ENCODE results near the gene RSPH6A.

Gene RSPH6A

GRCh38 chr19:45798995-45799517 lies 16.1 kb downstream of the RSPH6A start:
- Histone ChIP-seq H3K36me3 (ENCODE audit: control insufficient read depth, insufficient read depth, low read length, severe bottlenecking) (no peaks in the 10 kb centered on the region), H3K9ac (ENCODE audit: low read length) (peak overlapping the region; percentile 1), H3K4me3 (ENCODE audit: low read length) (no peak overlapping the region), H3K4me1 (ENCODE audit: control insufficient read depth, insufficient read depth, low read length) (peaks cover 12% of the 10 kb centered on the region), H3K9me3 (ENCODE audit: control insufficient read depth, low read length) (no peaks in the 10 kb centered on the region), H3K27me3 (replicated peaks; ENCODE audit: control insufficient read depth, insufficient read depth, low read length) (no peaks in the 10 kb centered on the region)
- peak; percentile 92 for DNase-seq (ENCODE audit: low read depth)

GRCh38 chr19:45794627-45795026 lies 20.5 kb downstream of the RSPH6A start:
- Histone ChIP-seq H3K27me3 (replicated peaks; ENCODE audit: control insufficient read depth, insufficient read depth, low read length) (no peaks in the 10 kb centered on the region), H3K4me3 (ENCODE audit: low read length) (no peak overlapping the region), H3K9me3 (ENCODE audit: control insufficient read depth, low read length) (no peaks in the 10 kb centered on the region), H3K36me3 (ENCODE audit: control insufficient read depth, insufficient read depth, low read length, severe bottlenecking) (peaks cover 7% of the 10 kb centered on the region), H3K9ac (ENCODE audit: low read length) (no peak overlapping the region), H3K4me1 (ENCODE audit: control insufficient read depth, insufficient read depth, low read length) (peaks cover 17% of the 10 kb centered on the region)
- DNase-seq (ENCODE audit: low read depth): no peak

- Histone ChIP-seq H3K36me3 (ENCODE audit: control insufficient read depth, insufficient read depth, low read length, severe bottlenecking) (peaks cover 15% of the 10 kb centered on the region), H3K9me3 (ENCODE audit: control insufficient read depth, low read length) (no peaks in the 10 kb centered on the region), H3K27me3 (replicated peaks; ENCODE audit: control insufficient read depth, insufficient read depth, low read length) (no peaks in the 10 kb centered on the region), H3K4me3 (ENCODE audit: low read length) (no peak overlapping the region), H3K4me1 (ENCODE audit: control insufficient read depth, insufficient read depth, low read length) (peaks cover 11% of the 10 kb centered on the region), H3K9ac (ENCODE audit: low read length) (no peak overlapping the region)
- no peak for DNase-seq (ENCODE audit: low read depth)
Measured at GRCh38 chr19:45793876-45794275, 21.2 kb downstream of the RSPH6A start.

- H3K4me3 ChIP-seq (ENCODE audit: low read length): peak overlapping the region; percentile 43
- DNase-seq (ENCODE audit: low read depth): no peak
Measured at GRCh38 chr19:45793178-45793564, 21.9 kb downstream of the RSPH6A start.

GRCh38 chr19:45792470-45793177 lies 22.5 kb downstream of the RSPH6A start, which contains the start of gene DMWD:
TSS of gene DMWD (minus strand) at chr19:45792845. CDS start at chr19:45792756, 89 bp downstream.
- H3K27me3 ChIP-seq (replicated peaks; ENCODE audit: control insufficient read depth, insufficient read depth, low read length): no peaks in the 10 kb centered on the region
- peaks cover 23% of the 10 kb centered on the region for H3K36me3 ChIP-seq (ENCODE audit: control insufficient read depth, insufficient read depth, low read length, severe bottlenecking)
- H3K9ac ChIP-seq (ENCODE audit: low read length): peak within 1 kb of the TSS; percentile 95
- H3K4me3 ChIP-seq (ENCODE audit: low read length): peak within 1 kb of the TSS; percentile 93
- peaks cover 11% of the 10 kb centered on the region for H3K4me1 ChIP-seq (ENCODE audit: control insufficient read depth, insufficient read depth, low read length)
- H3K9me3 ChIP-seq (ENCODE audit: control insufficient read depth, low read length): no peaks in the 10 kb centered on the region
- DNase-seq (ENCODE audit: low read depth): peak; percentile 100

More at GRCh38 chr19:45793178-45793564, 21.9 kb downstream of the RSPH6A start:
- H3K36me3 ChIP-seq (ENCODE audit: control insufficient read depth, insufficient read depth, low read length, severe bottlenecking): peaks cover 22% of the 10 kb centered on the region
- H3K4me1 ChIP-seq (ENCODE audit: control insufficient read depth, insufficient read depth, low read length): peaks cover 11% of the 10 kb centered on the region
- no peaks in the 10 kb centered on the region for H3K27me3 ChIP-seq (replicated peaks; ENCODE audit: control insufficient read depth, insufficient read depth, low read length)
- no peaks in the 10 kb centered on the region for H3K9me3 ChIP-seq (ENCODE audit: control insufficient read depth, low read length)
- no peak overlapping the region for H3K9ac ChIP-seq (ENCODE audit: low read length)

- Histone ChIP-seq H3K4me3 (ENCODE audit: low read length) (peak overlapping the region; percentile 93), H3K9me3 (ENCODE audit: control insufficient read depth, low read length) (no peaks in the 10 kb centered on the region), H3K36me3 (ENCODE audit: control insufficient read depth, insufficient read depth, low read length, severe bottlenecking) (peaks cover 30% of the 10 kb centered on the region), H3K27me3 (replicated peaks; ENCODE audit: control insufficient read depth, insufficient read depth, low read length) (no peaks in the 10 kb centered on the region), H3K9ac (ENCODE audit: low read length) (peak overlapping the region; percentile 95), H3K4me1 (ENCODE audit: control insufficient read depth, insufficient read depth, low read length) (peaks cover 11% of the 10 kb centered on the region)
- no peak for DNase-seq (ENCODE audit: low read depth)
Measured at GRCh38 chr19:45791744-45792469, 23.2 kb downstream of the RSPH6A start.

- DNase-seq (ENCODE audit: low read depth): no peak
- Histone ChIP-seq H3K27me3 (replicated peaks; ENCODE audit: control insufficient read depth, insufficient read depth, low read length) (no peaks in the 10 kb centered on the region), H3K9me3 (ENCODE audit: control insufficient read depth, low read length) (no peaks in the 10 kb centered on the region), H3K36me3 (ENCODE audit: control insufficient read depth, insufficient read depth, low read length, severe bottlenecking) (peaks cover 40% of the 10 kb centered on the region), H3K9ac (ENCODE audit: low read length) (no peak overlapping the region), H3K4me1 (ENCODE audit: control insufficient read depth, insufficient read depth, low read length) (peaks cover 11% of the 10 kb centered on the region), H3K4me3 (ENCODE audit: low read length) (peak overlapping the region; percentile 93)
Measured at GRCh38 chr19:45790942-45791341, 24.2 kb downstream of the RSPH6A start.

- Histone ChIP-seq H3K9ac (ENCODE audit: low read length) (no peak overlapping the region), H3K9me3 (ENCODE audit: control insufficient read depth, low read length) (no peaks in the 10 kb centered on the region), H3K4me1 (ENCODE audit: control insufficient read depth, insufficient read depth, low read length) (peaks cover 17% of the 10 kb centered on the region), H3K27me3 (replicated peaks; ENCODE audit: control insufficient read depth, insufficient read depth, low read length) (no peaks in the 10 kb centered on the region), H3K36me3 (ENCODE audit: control insufficient read depth, insufficient read depth, low read length, severe bottlenecking) (peaks cover 47% of the 10 kb centered on the region), H3K4me3 (ENCODE audit: low read length) (no peak overlapping the region)
- DNase-seq (ENCODE audit: low read depth): no peak
Measured at GRCh38 chr19:45789035-45789786, 25.9 kb downstream of the RSPH6A start.

- Histone ChIP-seq H3K9me3 (ENCODE audit: control insufficient read depth, low read length) (no peaks in the 10 kb centered on the region), H3K36me3 (ENCODE audit: control insufficient read depth, insufficient read depth, low read length, severe bottlenecking) (peaks cover 47% of the 10 kb centered on the region), H3K4me3 (ENCODE audit: low read length) (no peak overlapping the region), H3K27me3 (replicated peaks; ENCODE audit: control insufficient read depth, insufficient read depth, low read length) (no peaks in the 10 kb centered on the region), H3K4me1 (ENCODE audit: control insufficient read depth, insufficient read depth, low read length) (peaks cover 28% of the 10 kb centered on the region), H3K9ac (ENCODE audit: low read length) (no peak overlapping the region)
- no peak for DNase-seq (ENCODE audit: low read depth)
Measured at GRCh38 chr19:45786533-45786894, 28.6 kb downstream of the RSPH6A start.

- Histone ChIP-seq H3K4me1 (ENCODE audit: control insufficient read depth, insufficient read depth, low read length) (peaks cover 25% of the 10 kb centered on the region), H3K9ac (ENCODE audit: low read length) (peak overlapping the region; percentile 6), H3K9me3 (ENCODE audit: control insufficient read depth, low read length) (no peaks in the 10 kb centered on the region), H3K36me3 (ENCODE audit: control insufficient read depth, insufficient read depth, low read length, severe bottlenecking) (peaks cover 47% of the 10 kb centered on the region), H3K4me3 (ENCODE audit: low read length) (no peak overlapping the region), H3K27me3 (replicated peaks; ENCODE audit: control insufficient read depth, insufficient read depth, low read length) (no peaks in the 10 kb centered on the region)
- DNase-seq (ENCODE audit: low read depth): no peak
Measured at GRCh38 chr19:45785781-45786532, 29.2 kb downstream of the RSPH6A start.
